ENCODE results near the gene TNFAIP6.

GRCh38 chr2:151361674-151362370 is 4.4 kb downstream of the TNFAIP6 start:
- TF ChIP-seq CTCF (IDR thresholded peaks at IDR 0.05), result no peak
- TF ChIP-seq POLR2A (IDR thresholded peaks at IDR 0.05), result no peak

Measured in breast epithelium (tissue), 3 donors.